ENCODE measurements around the gene DIP2C. TPM values are rescaled to one million over a fixed set of nuclear protein-coding genes. Genes with fewer than 3 reads are reported as not detected.

Gene DIP2C
- total RNA-seq, 4 donors from 2014 or later = 13.4 to 32.0 (median 18.4) TPM

DNA sequence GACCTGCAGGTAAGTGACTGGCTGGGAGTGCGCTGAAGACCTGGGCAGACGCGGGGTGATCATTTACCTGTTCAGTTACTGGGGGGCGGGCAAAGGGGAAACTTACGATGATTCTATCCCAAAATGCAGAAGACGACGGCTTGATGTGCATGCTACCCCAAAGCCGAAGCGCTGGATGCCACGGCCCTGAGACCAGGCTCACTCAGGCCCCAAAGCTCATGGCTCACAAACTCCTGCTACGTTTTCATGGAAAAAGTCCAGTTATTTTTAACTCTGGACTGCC lies 200.6 kb downstream of the DIP2C start:
- intact Hi-C loops (cut with DNase I; ENCODE audit: low total_unique reads) (no loop called here), in situ Hi-C loops (cut with MboI; ENCODE audit: low pct_ligation_motif_present in 1 of 4, low pct_unique_long_range_greater_than_20kb in 1 of 4, low sequenced_read_pairs in 3 of 4) (no loop called here)
- DNase-seq = no peak
- TF ChIP-seq, protein P1, sequence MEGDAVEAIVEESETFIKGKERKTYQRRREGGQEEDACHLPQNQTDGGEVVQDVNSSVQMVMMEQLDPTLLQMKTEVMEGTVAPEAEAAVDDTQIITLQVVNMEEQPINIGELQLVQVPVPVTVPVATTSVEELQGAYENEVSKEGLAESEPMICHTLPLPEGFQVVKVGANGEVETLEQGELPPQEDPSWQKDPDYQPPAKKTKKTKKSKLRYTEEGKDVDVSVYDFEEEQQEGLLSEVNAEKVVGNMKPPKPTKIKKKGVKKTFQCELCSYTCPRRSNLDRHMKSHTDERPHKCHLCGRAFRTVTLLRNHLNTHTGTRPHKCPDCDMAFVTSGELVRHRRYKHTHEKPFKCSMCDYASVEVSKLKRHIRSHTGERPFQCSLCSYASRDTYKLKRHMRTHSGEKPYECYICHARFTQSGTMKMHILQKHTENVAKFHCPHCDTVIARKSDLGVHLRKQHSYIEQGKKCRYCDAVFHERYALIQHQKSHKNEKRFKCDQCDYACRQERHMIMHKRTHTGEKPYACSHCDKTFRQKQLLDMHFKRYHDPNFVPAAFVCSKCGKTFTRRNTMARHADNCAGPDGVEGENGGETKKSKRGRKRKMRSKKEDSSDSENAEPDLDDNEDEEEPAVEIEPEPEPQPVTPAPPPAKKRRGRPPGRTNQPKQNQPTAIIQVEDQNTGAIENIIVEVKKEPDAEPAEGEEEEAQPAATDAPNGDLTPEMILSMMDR (IDR thresholded peaks at IDR 0.05) = no peak
- TF ChIP-seq POLR2AphosphoS5 (IDR thresholded peaks at IDR 0.05) (no peak), EP300 (IDR thresholded peaks at IDR 0.05; ENCODE audit: low read depth) (no peak), POLR2A (IDR thresholded peaks at IDR 0.05) (no peak)
- Histone ChIP-seq H3K36me3 (no peaks in the 10 kb centered on the region), H3K4me1 (peaks cover 14 to 52% (median 18%) of the 10 kb centered on the region in 4 donors), H3K27me3 (no peaks in the 10 kb centered on the region), H3K27ac (peak overlapping the region; percentile 66 to 88 (median 76)), H3K4me3 (no peak overlapping the region), H3K9me3 (no peaks in the 10 kb centered on the region)
- WGBS, 2 donors (ENCODE audit: low coverage in 1 of 2) = 90 to 92% methylated on average over 6 to 11 of the region's 11 CpGs

DNA sequence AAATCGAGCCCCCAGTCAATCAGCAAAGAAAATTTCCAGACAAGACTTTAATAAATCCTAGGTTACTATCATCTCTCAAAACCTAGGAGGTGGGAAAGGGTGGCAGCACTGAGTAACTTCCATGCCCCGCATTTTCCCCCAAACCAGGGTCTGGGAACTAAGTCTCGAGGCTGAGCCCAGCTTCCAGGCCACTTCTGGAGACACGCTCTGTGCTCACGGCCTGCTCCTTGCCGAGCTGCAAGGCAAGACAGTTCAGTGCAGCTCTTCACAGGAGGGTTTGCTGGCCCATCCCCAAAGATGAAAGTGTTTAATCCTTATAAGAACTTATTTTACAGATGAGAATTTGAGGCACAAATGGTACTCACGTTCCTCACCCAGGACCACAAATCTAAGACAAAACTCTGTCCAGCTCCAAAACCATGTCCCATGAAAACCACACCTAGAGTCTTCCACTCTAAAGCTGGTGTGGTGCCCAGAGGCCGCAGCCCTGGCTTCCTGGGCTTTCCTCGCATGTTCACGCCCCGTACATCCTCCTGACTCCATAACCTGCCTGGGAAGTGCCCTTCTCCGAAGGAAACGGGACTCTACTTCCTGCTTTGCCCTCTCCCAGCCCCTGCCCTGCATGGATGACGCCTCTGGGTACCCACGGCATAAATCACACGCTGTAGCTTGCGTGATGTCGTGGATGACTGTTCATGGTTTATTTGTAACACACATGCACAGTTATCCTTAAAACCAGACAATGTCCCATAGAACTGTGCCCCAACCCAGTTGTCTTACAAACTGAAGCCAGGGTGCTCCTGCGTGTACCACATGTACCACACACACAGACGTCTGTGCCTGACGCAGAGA lies 201.2 kb downstream of the DIP2C start:
- TF ChIP-seq, protein P1 (IDR thresholded peaks at IDR 0.05) = no peak
- TF ChIP-seq EP300 (IDR thresholded peaks at IDR 0.05; ENCODE audit: low read depth) (no peak), POLR2A (IDR thresholded peaks at IDR 0.05) (no peak), POLR2AphosphoS5 (IDR thresholded peaks at IDR 0.05) (no peak)
- H3K4me3 ChIP-seq = no peak overlapping the region
- H3K27ac ChIP-seq = peak overlapping the region; percentile 66 to 88 (median 76)
- DNase-seq = no peak
- H3K36me3 ChIP-seq = no peaks in the 10 kb centered on the region
- H3K27me3 ChIP-seq = no peaks in the 10 kb centered on the region
- WGBS, 2 donors (ENCODE audit: low coverage in 1 of 2) = 90% methylated on average over 2 to 21 of the region's 21 CpGs
- H3K4me1 ChIP-seq = peaks cover 14 to 47% (median 18%) of the 10 kb centered on the region in 4 donors
- in situ Hi-C loops (cut with MboI; ENCODE audit: low pct_ligation_motif_present in 1 of 4, low pct_unique_long_range_greater_than_20kb in 1 of 4, low sequenced_read_pairs in 3 of 4) (no loop called here), intact Hi-C loops (cut with DNase I; ENCODE audit: low total_unique reads) (no loop called here)
- no peaks in the 10 kb centered on the region for H3K9me3 ChIP-seq

DNA sequence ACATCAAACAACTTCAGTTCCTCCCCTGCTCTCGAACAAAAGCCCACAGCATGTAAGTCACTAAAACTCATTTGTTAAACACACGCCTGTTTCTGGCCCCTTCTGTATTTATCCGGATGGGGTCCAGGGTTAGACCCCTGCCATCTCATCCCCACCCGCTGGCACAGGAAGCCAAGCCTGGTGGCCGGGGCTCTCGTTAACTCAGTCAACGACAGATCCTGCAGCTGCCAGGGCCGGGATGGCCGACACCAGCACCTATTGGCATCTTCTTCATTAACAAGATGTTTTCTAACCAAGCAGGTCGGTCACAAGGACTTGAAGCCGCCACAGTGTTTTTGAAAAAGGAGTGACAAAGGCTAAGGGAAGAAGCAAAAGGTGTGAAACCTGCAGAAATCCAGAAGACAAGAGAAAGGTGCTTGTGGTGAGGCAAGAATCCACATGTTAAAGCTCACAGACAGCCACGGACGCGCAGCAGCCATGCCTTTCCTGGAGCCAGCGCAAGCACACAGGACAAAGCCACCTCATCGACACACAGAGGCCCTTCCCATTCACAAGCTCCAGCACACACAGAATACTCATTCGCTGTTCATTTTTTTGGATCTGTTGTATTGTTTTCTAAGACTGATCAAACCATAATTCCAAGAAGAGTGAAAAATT lies 202.7 kb downstream of the DIP2C start:
- in situ Hi-C loops (cut with MboI; ENCODE audit: low pct_ligation_motif_present in 1 of 4, low pct_unique_long_range_greater_than_20kb in 1 of 4, low sequenced_read_pairs in 3 of 4) (no loop called here), intact Hi-C loops (cut with DNase I; ENCODE audit: low total_unique reads) (no loop called here)
- H3K4me1 ChIP-seq = peaks cover 7 to 31% (median 10%) of the 10 kb centered on the region in 4 donors
- 90 to 95% methylated on average over 8 to 17 of the region's 17 CpGs for WGBS, 2 donors (ENCODE audit: low coverage in 1 of 2)
- no peaks in the 10 kb centered on the region for H3K36me3 ChIP-seq
- DNase-seq = no peak
- no peaks in the 10 kb centered on the region for H3K9me3 ChIP-seq
- no peaks in the 10 kb centered on the region for H3K27me3 ChIP-seq
- H3K27ac ChIP-seq = peak overlapping the region; percentile 72 to 88 (median 76)
- TF ChIP-seq, protein P1 (IDR thresholded peaks at IDR 0.05) = no peak
- TF ChIP-seq POLR2AphosphoS5 (IDR thresholded peaks at IDR 0.05) (no peak), POLR2A (IDR thresholded peaks at IDR 0.05) (no peak), EP300 (IDR thresholded peaks at IDR 0.05; ENCODE audit: low read depth) (no peak)
- H3K4me3 ChIP-seq = no peak overlapping the region

DNA sequence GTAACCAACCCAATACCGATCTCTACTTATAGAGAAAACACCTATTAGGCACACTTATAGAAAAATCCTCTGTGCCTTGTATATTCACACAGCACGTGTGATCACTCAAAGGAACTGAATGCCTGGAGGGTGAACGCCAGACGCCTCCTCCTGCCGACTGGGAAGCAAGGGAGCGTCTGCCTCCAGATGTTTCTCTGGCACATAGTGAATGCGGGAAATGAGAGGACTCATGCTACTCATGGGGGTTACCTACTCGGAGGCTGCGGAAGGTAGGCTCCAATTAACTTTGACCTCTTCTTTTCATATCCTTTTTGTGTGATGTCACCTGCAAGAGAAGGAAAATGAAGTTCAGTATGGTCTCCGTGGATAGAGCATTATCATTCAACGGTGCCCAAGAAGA lies 203.3 kb downstream of the DIP2C start:
- in situ Hi-C loops (cut with MboI; ENCODE audit: low pct_ligation_motif_present in 1 of 4, low pct_unique_long_range_greater_than_20kb in 1 of 4, low sequenced_read_pairs in 3 of 4) = no loop called here
- 62 to 63% methylated on average over 5 to 11 of the region's 11 CpGs for WGBS, 2 donors (ENCODE audit: low coverage in 1 of 2)

More for the DNA sequence above, 203.3 kb downstream of the DIP2C start:
- no peaks in the 10 kb centered on the region for H3K27me3 ChIP-seq
- no peak for DNase-seq
- no peaks in the 10 kb centered on the region for H3K36me3 ChIP-seq
- no peaks in the 10 kb centered on the region for H3K9me3 ChIP-seq
- peak overlapping the region; percentile 72 to 88 (median 76) for H3K27ac ChIP-seq
- H3K4me1 ChIP-seq = peaks cover 1 to 27% (median 8%) of the 10 kb centered on the region in 4 donors
- TF ChIP-seq, protein P1 (IDR thresholded peaks at IDR 0.05) = no peak
- TF ChIP-seq POLR2AphosphoS5 (IDR thresholded peaks at IDR 0.05) (peak; percentile 2 to 41 (median 3)), POLR2A (IDR thresholded peaks at IDR 0.05) (no peak), EP300 (IDR thresholded peaks at IDR 0.05; ENCODE audit: low read depth) (peak; percentile 68)
- no peak overlapping the region for H3K4me3 ChIP-seq
- intact Hi-C loops (cut with DNase I; ENCODE audit: low total_unique reads) = no loop called here

Data from transverse colon (tissue), 4 donors.